ENCODE measurements around the gene GRIN3B.
"Not testable (repeated sequence)": the region's sequence is repeated elsewhere in the genome, so short reads cannot be mapped to it uniquely, and the experiment has no call there.

The GRIN3B gene

GRCh38 chr19:1000095-1000494, at the start of gene GRIN3B:
Gene GRIN3B (plus strand): TSS chr19:1000419. CDS start chr19:1000438, 19 bp downstream.
- DNase-seq, result no peak

GRCh38 chr19:952049-952679, 48.1 kb upstream of the GRIN3B start:
- DNase-seq, result no peak

GRCh38 chr19:952680-953444, 47.4 kb upstream of the GRIN3B start:
- no peak for DNase-seq

- DNase-seq, result no peak
These were observed 46.6 kb upstream of the GRIN3B start for GRCh38 chr19:953445-954271.

- no peak for DNase-seq
These were observed 45.9 kb upstream of the GRIN3B start for GRCh38 chr19:954272-954671.

GRCh38 chr19:954672-955494, 45.3 kb upstream of the GRIN3B start:
- no peak for DNase-seq

GRCh38 chr19:955803-956765, 44.1 kb upstream of the GRIN3B start:
- no peak for DNase-seq

- peak; percentile 11 for DNase-seq
These were observed 43.3 kb upstream of the GRIN3B start for GRCh38 chr19:956766-957440.

GRCh38 chr19:957578-957977, 42.6 kb upstream of the GRIN3B start:
- not testable (repeated sequence) for DNase-seq

GRCh38 chr19:958967-959855, 41.0 kb upstream of the GRIN3B start:
- no peak for DNase-seq

- DNase-seq, result no peak
These were observed 40.2 kb upstream of the GRIN3B start for GRCh38 chr19:960020-960419.

GRCh38 chr19:960601-960938, 39.6 kb upstream of the GRIN3B start:
- DNase-seq, result no peak

GRCh38 chr19:961866-962620, 38.2 kb upstream of the GRIN3B start:
- DNase-seq, result no peak

- DNase-seq, result no peak
These were observed 37.4 kb upstream of the GRIN3B start for GRCh38 chr19:962683-963400.

GRCh38 chr19:963486-963951, 36.7 kb upstream of the GRIN3B start:
- DNase-seq, result no peak

GRCh38 chr19:964116-964520, 36.1 kb upstream of the GRIN3B start:
- no peak for DNase-seq

GRCh38 chr19:964761-965694, 35.2 kb upstream of the GRIN3B start:
- no peak for DNase-seq
